Measurements from ENCODE around the gene RAF1.
"Not testable (repeated sequence)": the region's sequence is repeated elsewhere in the genome, so short reads cannot be mapped to it uniquely, and the experiment has no call there.

The RAF1 gene

GRCh38 chr3:12643010-12643380 lies 20.9 kb downstream of the RAF1 start:
- in situ Hi-C loops (cut with HindIII; ENCODE audit: low sequenced_read_pairs), result no loop called here

- in situ Hi-C loops (cut with HindIII; ENCODE audit: low sequenced_read_pairs), result not testable (repeated sequence)
These were observed 23.1 kb downstream of the RAF1 start for GRCh38 chr3:12640853-12641252.

- in situ Hi-C loops (cut with HindIII; ENCODE audit: low sequenced_read_pairs), result no loop called here
These were observed 25.8 kb downstream of the RAF1 start for GRCh38 chr3:12638105-12638504.

GRCh38 chr3:12633108-12633507 lies 30.8 kb downstream of the RAF1 start:
- in situ Hi-C loops (cut with HindIII; ENCODE audit: low sequenced_read_pairs), result no loop called here

- in situ Hi-C loops (cut with HindIII; ENCODE audit: low sequenced_read_pairs), result no loop called here
These were observed 31.4 kb downstream of the RAF1 start for GRCh38 chr3:12632523-12632922.

GRCh38 chr3:12630843-12631242 lies 33.1 kb downstream of the RAF1 start:
- in situ Hi-C loops (cut with HindIII; ENCODE audit: low sequenced_read_pairs), result not testable (repeated sequence)

GRCh38 chr3:12630292-12630691 lies 33.6 kb downstream of the RAF1 start:
- in situ Hi-C loops (cut with HindIII; ENCODE audit: low sequenced_read_pairs), result no loop called here

- in situ Hi-C loops (cut with HindIII; ENCODE audit: low sequenced_read_pairs), result no loop called here
These were observed 34.4 kb downstream of the RAF1 start for GRCh38 chr3:12629560-12629959.

- in situ Hi-C loops (cut with HindIII; ENCODE audit: low sequenced_read_pairs), result no loop called here
These were observed 35.1 kb downstream of the RAF1 start for GRCh38 chr3:12628813-12629212.

- in situ Hi-C loops (cut with HindIII; ENCODE audit: low sequenced_read_pairs), result no loop called here
These were observed 36.5 kb downstream of the RAF1 start for GRCh38 chr3:12627370-12627769.

- in situ Hi-C loops (cut with HindIII; ENCODE audit: low sequenced_read_pairs), result not testable (repeated sequence)
These were observed 39.0 kb downstream of the RAF1 start for GRCh38 chr3:12624964-12625363.

- in situ Hi-C loops (cut with HindIII; ENCODE audit: low sequenced_read_pairs), result no loop called here
These were observed 39.9 kb downstream of the RAF1 start for GRCh38 chr3:12624056-12624455.

GRCh38 chr3:12622335-12622734 lies 41.6 kb downstream of the RAF1 start:
- in situ Hi-C loops (cut with HindIII; ENCODE audit: low sequenced_read_pairs), result no loop called here

- in situ Hi-C loops (cut with HindIII; ENCODE audit: low sequenced_read_pairs), result no loop called here
These were observed 43.2 kb downstream of the RAF1 start for GRCh38 chr3:12620729-12621128.

- in situ Hi-C loops (cut with HindIII; ENCODE audit: low sequenced_read_pairs), result no loop called here
These were observed 43.6 kb downstream of the RAF1 start for GRCh38 chr3:12620305-12620704.

- in situ Hi-C loops (cut with HindIII; ENCODE audit: low sequenced_read_pairs), result no loop called here
These were observed 45.5 kb downstream of the RAF1 start for GRCh38 chr3:12618426-12618825.

- in situ Hi-C loops (cut with HindIII; ENCODE audit: low sequenced_read_pairs), result no loop called here
These were observed 48.7 kb downstream of the RAF1 start for GRCh38 chr3:12615266-12615665.

GRCh38 chr3:12613250-12613649 lies 50.7 kb downstream of the RAF1 start:
- in situ Hi-C loops (cut with HindIII; ENCODE audit: low sequenced_read_pairs), result no loop called here

GRCh38 chr3:12612514-12613226 lies 51.2 kb downstream of the RAF1 start:
- in situ Hi-C loops (cut with HindIII; ENCODE audit: low sequenced_read_pairs), result no loop called here

GRCh38 chr3:12611117-12611516 lies 52.8 kb downstream of the RAF1 start:
- in situ Hi-C loops (cut with HindIII; ENCODE audit: low sequenced_read_pairs), result no loop called here

GRCh38 chr3:12608376-12608775 lies 55.5 kb downstream of the RAF1 start:
- in situ Hi-C loops (cut with HindIII; ENCODE audit: low sequenced_read_pairs), result no loop called here

GRCh38 chr3:12603969-12604368 lies 59.9 kb downstream of the RAF1 start:
- in situ Hi-C loops (cut with HindIII; ENCODE audit: low sequenced_read_pairs), result no loop called here

GRCh38 chr3:12601072-12601471 lies 62.8 kb downstream of the RAF1 start:
- in situ Hi-C loops (cut with HindIII; ENCODE audit: low sequenced_read_pairs), result no loop called here
